HG03108 (cell line): ENCODE results near the gene KCNK15.

Experiments
- ATAC-seq: cut with Tn5 transposase; IDR thresholded peaks from one replicate; pipeline ENCODE4 v1.9.1; 2021; ENCODE audit warnings: moderate library complexity; ENCODE audit not compliant: unreplicated experiment

KCNK15 gene

GRCh38 chr20:44735816-44736169, 9.9 kb upstream of the KCNK15 start:
- no peak for ATAC-seq

GRCh38 chr20:44736170-44737021, 9.3 kb upstream of the KCNK15 start:
- ATAC-seq, result no peak

- no peak for ATAC-seq
Measured at GRCh38 chr20:44737116-44737515, 8.5 kb upstream of the KCNK15 start.

GRCh38 chr20:44738813-44739477, 6.7 kb upstream of the KCNK15 start:
- no peak for ATAC-seq

GRCh38 chr20:44739942-44740341, 5.7 kb upstream of the KCNK15 start:
- ATAC-seq, result no peak

GRCh38 chr20:44742304-44743079, 3.2 kb upstream of the KCNK15 start:
- ATAC-seq, result no peak

GRCh38 chr20:44743080-44743701, 2.5 kb upstream of the KCNK15 start:
- no peak for ATAC-seq

GRCh38 chr20:44743916-44744655, 1.6 kb upstream of the KCNK15 start:
- ATAC-seq, result no peak

GRCh38 chr20:44745122-44745597, 505 bp upstream of the KCNK15 start:
- ATAC-seq, result no peak

GRCh38 chr20:44746367-44747165, 901 bp downstream of the KCNK15 start:
- no peak for ATAC-seq

GRCh38 chr20:44747166-44748004, 1.7 kb downstream of the KCNK15 start:
- no peak for ATAC-seq

- ATAC-seq, result no peak
Measured at GRCh38 chr20:44748005-44748370, 2.3 kb downstream of the KCNK15 start.

- ATAC-seq, result no peak
Measured at GRCh38 chr20:44750081-44750805, 4.6 kb downstream of the KCNK15 start.

GRCh38 chr20:44752099-44752931, 6.7 kb downstream of the KCNK15 start:
- ATAC-seq, result no peak

- ATAC-seq, result no peak
Measured at GRCh38 chr20:44754554-44754953, 8.9 kb downstream of the KCNK15 start.

- ATAC-seq, result no peak
Measured at GRCh38 chr20:44756011-44756688, 10.5 kb downstream of the KCNK15 start.

- ATAC-seq, result no peak
Measured at GRCh38 chr20:44756956-44757355, 11.3 kb downstream of the KCNK15 start.
